ENCODE results near the gene SDK1. TPM values are rescaled to one million over a fixed set of nuclear protein-coding genes. Genes with fewer than 3 reads are reported as not detected.
"Not testable (repeated sequence)": the region's sequence is repeated elsewhere in the genome, so short reads cannot be mapped to it uniquely, and the experiment has no call there.

Gene SDK1
- total RNA-seq, 4 donors from 2014 or later, result under 0.01 to 16.2 (median 7.2) TPM

GRCh38 chr7:3705258-3705657 is 404.2 kb downstream of the SDK1 start:
- H3K27me3 ChIP-seq, result no peaks in the 10 kb centered on the region
- no peak for TF ChIP-seq CTCF (IDR thresholded peaks at IDR 0.05)
- TF ChIP-seq POLR2A (IDR thresholded peaks at IDR 0.05), result no peak
- no peak overlapping the region for H3K27ac ChIP-seq
- H3K4me1 ChIP-seq, result no peaks in the 10 kb centered on the region
- no peak overlapping the region for H3K4me3 ChIP-seq
- intact Hi-C loops (cut with DNase I; ENCODE audit: low total_unique reads), result no loop called here
- no peaks in the 10 kb centered on the region for H3K36me3 ChIP-seq
- DNase-seq, result no peak
- peaks cover 0 to 7% of the 10 kb centered on the region in 2 donors for H3K9me3 ChIP-seq

GRCh38 chr7:3706091-3706490 is 405.0 kb downstream of the SDK1 start:
- H3K36me3 ChIP-seq; DNase-seq; H3K4me1 ChIP-seq; H3K27me3 ChIP-seq; H3K4me3 ChIP-seq; H3K27ac ChIP-seq; H3K9me3 ChIP-seq; intact Hi-C loops (cut with DNase I; ENCODE audit: low total_unique reads): not testable (repeated sequence)

GRCh38 chr7:3710122-3710521 is 409.1 kb downstream of the SDK1 start:
- DNase-seq, result no peak
- no peak overlapping the region for H3K4me3 ChIP-seq
- no peaks in the 10 kb centered on the region for H3K4me1 ChIP-seq
- no peaks in the 10 kb centered on the region for H3K27me3 ChIP-seq
- TF ChIP-seq CTCF (IDR thresholded peaks at IDR 0.05) (no peak), POLR2A (IDR thresholded peaks at IDR 0.05) (no peak)
- no peaks in the 10 kb centered on the region for H3K36me3 ChIP-seq
- no peak overlapping the region for H3K27ac ChIP-seq
- intact Hi-C loops (cut with DNase I; ENCODE audit: low total_unique reads), result no loop called here
- peaks cover 0 to 2% of the 10 kb centered on the region in 2 donors for H3K9me3 ChIP-seq

GRCh38 chr7:3710531-3710930 is 409.5 kb downstream of the SDK1 start:
- Histone ChIP-seq H3K9me3 (no peaks in the 10 kb centered on the region), H3K4me1 (no peaks in the 10 kb centered on the region), H3K27ac (no peak overlapping the region), H3K4me3 (no peak overlapping the region), H3K36me3 (no peaks in the 10 kb centered on the region), H3K27me3 (no peaks in the 10 kb centered on the region)
- no peak for DNase-seq
- intact Hi-C loops (cut with DNase I; ENCODE audit: low total_unique reads), result no loop called here
- TF ChIP-seq CTCF (IDR thresholded peaks at IDR 0.05) (no peak), POLR2A (IDR thresholded peaks at IDR 0.05) (no peak)

GRCh38 chr7:3712841-3713240 is 411.8 kb downstream of the SDK1 start:
- no peak overlapping the region for H3K27ac ChIP-seq
- H3K4me1 ChIP-seq, result no peaks in the 10 kb centered on the region
- H3K36me3 ChIP-seq, result no peaks in the 10 kb centered on the region
- TF ChIP-seq POLR2A (IDR thresholded peaks at IDR 0.05) (no peak), CTCF (IDR thresholded peaks at IDR 0.05) (no peak)
- intact Hi-C loops (cut with DNase I; ENCODE audit: low total_unique reads), result no loop called here
- H3K9me3 ChIP-seq, result no peaks in the 10 kb centered on the region
- no peak for DNase-seq
- no peak overlapping the region for H3K4me3 ChIP-seq
- no peaks in the 10 kb centered on the region for H3K27me3 ChIP-seq

GRCh38 chr7:3721422-3721821 is 420.4 kb downstream of the SDK1 start:
- Histone ChIP-seq H3K4me1 (no peaks in the 10 kb centered on the region), H3K27me3 (no peaks in the 10 kb centered on the region), H3K36me3 (no peaks in the 10 kb centered on the region), H3K4me3 (no peak overlapping the region), H3K9me3 (no peaks in the 10 kb centered on the region), H3K27ac (no peak overlapping the region)
- intact Hi-C loops (cut with DNase I; ENCODE audit: low total_unique reads), result no loop called here
- no peak for DNase-seq
- no peak for TF ChIP-seq CTCF (IDR thresholded peaks at IDR 0.05)
- TF ChIP-seq POLR2A (IDR thresholded peaks at IDR 0.05), result no peak

Measured in uterus (tissue), 4 donors.